HFFc6 (cell line): ENCODE results near the gene RASGRP2. TPM values are rescaled to one million over a fixed set of nuclear protein-coding genes. Genes with fewer than 3 reads are reported as not detected.

Experiments
- DNase-seq: peaks from one replicate; pipeline ENCODE4 v3.0.0-alpha.2; 2018
- H3K27ac Mint-ChIP-seq: 2 replicates; pipeline ENCODE4 v1.8.0; 2020; ENCODE audit warnings: mild to moderate bottlenecking, mixed read lengths
- H3K27me3 Mint-ChIP-seq: 2 replicates; pipeline ENCODE4 v1.8.0; 2021; ENCODE audit warnings: mild to moderate bottlenecking, moderate library complexity, mixed read lengths; ENCODE audit not compliant: insufficient read depth
- H3K36me3 Mint-ChIP-seq: 2 replicates; pipeline ENCODE4 v1.8.0; 2021; ENCODE audit warnings: low read depth, mixed read lengths
- H3K4me1 Mint-ChIP-seq: 2 replicates; pipeline ENCODE4 v1.8.0; 2020; ENCODE audit warnings: low read depth, mixed read lengths
- H3K4me3 Mint-ChIP-seq: 2 replicates; pipeline ENCODE4 v1.8.0; 2020; ENCODE audit warnings: mild to moderate bottlenecking, moderate library complexity, mixed read lengths
- H3K9me3 Mint-ChIP-seq: 2 replicates; pipeline ENCODE4 v1.8.0; 2020; ENCODE audit warnings: mild to moderate bottlenecking, mixed read lengths
- CTCF ChIP-seq: fragments of 200-600 bp; sonication (generic); IDR thresholded peaks from 2 replicates; pipeline ENCODE4 v1.5.0; 2021; ENCODE audit warnings: antibody characterized with exemption, mild to moderate bottlenecking
- total RNA-seq, 6 experiments: library from RNA; stranded (reverse); fragmentation: NEBNext Ultra II Directional; extraction: Animal tissue kit (Norgen Biotek cat#: 25700); gene quantifications; 2 replicates in 1 of 6; 3 replicates in 5 of 6; pipeline ENCODE4 v1.2.3, GENCODE V29; 2021

Gene RASGRP2
- total RNA-seq, 6 experiments from 2014 or later, result 0.43 to 0.68 (median 0.48) TPM; not detected in 2

DNA sequence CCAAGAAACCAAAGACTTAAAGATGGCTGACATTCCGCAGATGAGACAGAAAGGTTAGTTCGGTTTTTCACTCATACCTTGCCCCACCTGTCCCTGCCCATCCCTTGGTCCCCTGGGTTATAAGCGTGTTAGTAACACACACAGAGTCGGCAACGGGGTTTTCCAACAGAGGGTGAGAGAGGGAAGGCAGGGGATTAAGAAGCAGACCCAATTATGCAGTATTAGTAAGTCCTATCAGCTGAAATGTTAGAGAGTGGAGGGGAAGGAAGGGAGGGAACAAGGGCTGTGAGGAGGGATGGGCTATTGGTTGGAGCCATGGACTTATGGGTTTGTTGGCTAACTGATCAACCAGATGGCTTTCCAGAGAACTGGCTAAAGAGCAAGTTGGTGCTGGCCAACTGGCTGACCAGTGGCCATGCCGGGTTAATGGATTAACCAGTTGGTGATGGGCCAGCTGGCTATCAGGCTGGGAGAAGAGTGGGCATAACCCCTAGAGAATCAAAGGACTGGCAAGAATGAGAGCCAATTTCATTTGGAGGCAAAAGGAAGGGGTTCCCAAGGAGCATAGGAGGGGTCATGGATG, 66.4 kb downstream of the RASGRP2 start:
- Mint-ChIP-seq H3K9me3 (no peaks in the 10 kb centered on the region), H3K4me1 (peaks cover 17% of the 10 kb centered on the region), H3K27ac (no peak overlapping the region), H3K4me3 (no peak overlapping the region), H3K27me3 (peaks cover 49% of the 10 kb centered on the region), H3K36me3 (no peaks in the 10 kb centered on the region; the same call in 1 of the 2 replicates)
- TF ChIP-seq CTCF, result no peak
- no peak for DNase-seq

Other genes with a start within 250 kb of the RASGRP2 start
- gene SLC22A11, start 188.2 kb downstream of the RASGRP2 start, total RNA-seq, result not detected
- gene SLC22A12, start 152.9 kb downstream of the RASGRP2 start, total RNA-seq, result not detected
- under 1 TPM in 5 of 6 experiments, not detected in 1; 0.14 to 0.51 (median 0.31) TPM for gene NRXN2, start 20.9 kb downstream of the RASGRP2 start, total RNA-seq
- under 1 TPM in 4 of 6 experiments, not detected in 2; 0.11 to 0.21 (median 0.13) TPM for gene PYGM, start 15.8 kb upstream of the RASGRP2 start, total RNA-seq
- gene SF1, start 34.4 kb upstream of the RASGRP2 start, total RNA-seq, result 100 to 1,000 TPM; 195 to 244 (median 208) TPM
- 10 to 100 TPM; 18.0 to 21.6 (median 20.9) TPM for gene MAP4K2, start 59.1 kb upstream of the RASGRP2 start, total RNA-seq
- 10 to 100 TPM; 23.9 to 35.5 (median 26.9) TPM for gene MEN1, start 66.4 kb upstream of the RASGRP2 start, total RNA-seq
- gene CDC42BPG, start 100.5 kb upstream of the RASGRP2 start, total RNA-seq, result under 1 TPM in 5 of 6 experiments, not detected in 1; 0.02 to 0.21 (median 0.05) TPM
- gene EHD1, start 134.5 kb upstream of the RASGRP2 start, total RNA-seq, result 100 to 1,000 TPM; 189 to 227 (median 197) TPM
- 10 to 100 TPM; 19.0 to 21.7 (median 20.0) TPM for gene ATG2A, start 173.1 kb upstream of the RASGRP2 start, total RNA-seq
- 10 to 100 TPM; 16.2 to 28.1 (median 19.6) TPM for gene PPP2R5B, start 180.5 kb upstream of the RASGRP2 start, total RNA-seq
- not detected for gene GPHA2, start 191.8 kb upstream of the RASGRP2 start, total RNA-seq
- gene MAJIN, start 228.0 kb upstream of the RASGRP2 start, total RNA-seq, result not detected